PFSK-1 (cell line): Measurements from ENCODE around the gene KAZN.

Experiments
- FOXP2 ChIP-seq: optimal IDR thresholded peaks from 2 replicates; pipeline ENCODE3; 2011; ENCODE audit warnings: borderline replicate concordance, control low read depth, inconsistent platforms; ENCODE audit not compliant: insufficient read depth; ENCODE audit errors: extremely low read length, extremely low read depth
- POLR2AphosphoS5 ChIP-seq: IDR thresholded peaks from 2 replicates; pipeline ENCODE4 v1.6.1; 2012; ENCODE audit warnings: low read depth, mild to moderate bottlenecking, control low read depth, low read length, moderate library complexity
- REST ChIP-seq, 2 experiments: IDR thresholded peaks; 2 replicates each; pipeline versions ENCODE4 v1.6.1 to v1.8.0; 2011 to 2012; ENCODE audit warnings: low read depth in 2 of 2, low read length in 2 of 2, control low read depth in 1 of 2, inconsistent platforms in 1 of 2, mild to moderate bottlenecking in 1 of 2, moderate library complexity in 1 of 2; ENCODE audit not compliant: insufficient read depth in 1 of 2
- TAF1 ChIP-seq: IDR thresholded peaks from 2 replicates; pipeline ENCODE4 v1.6.1; 2012; ENCODE audit warnings: low read length, control low read depth, borderline replicate concordance; ENCODE audit not compliant: insufficient read depth

DNA sequence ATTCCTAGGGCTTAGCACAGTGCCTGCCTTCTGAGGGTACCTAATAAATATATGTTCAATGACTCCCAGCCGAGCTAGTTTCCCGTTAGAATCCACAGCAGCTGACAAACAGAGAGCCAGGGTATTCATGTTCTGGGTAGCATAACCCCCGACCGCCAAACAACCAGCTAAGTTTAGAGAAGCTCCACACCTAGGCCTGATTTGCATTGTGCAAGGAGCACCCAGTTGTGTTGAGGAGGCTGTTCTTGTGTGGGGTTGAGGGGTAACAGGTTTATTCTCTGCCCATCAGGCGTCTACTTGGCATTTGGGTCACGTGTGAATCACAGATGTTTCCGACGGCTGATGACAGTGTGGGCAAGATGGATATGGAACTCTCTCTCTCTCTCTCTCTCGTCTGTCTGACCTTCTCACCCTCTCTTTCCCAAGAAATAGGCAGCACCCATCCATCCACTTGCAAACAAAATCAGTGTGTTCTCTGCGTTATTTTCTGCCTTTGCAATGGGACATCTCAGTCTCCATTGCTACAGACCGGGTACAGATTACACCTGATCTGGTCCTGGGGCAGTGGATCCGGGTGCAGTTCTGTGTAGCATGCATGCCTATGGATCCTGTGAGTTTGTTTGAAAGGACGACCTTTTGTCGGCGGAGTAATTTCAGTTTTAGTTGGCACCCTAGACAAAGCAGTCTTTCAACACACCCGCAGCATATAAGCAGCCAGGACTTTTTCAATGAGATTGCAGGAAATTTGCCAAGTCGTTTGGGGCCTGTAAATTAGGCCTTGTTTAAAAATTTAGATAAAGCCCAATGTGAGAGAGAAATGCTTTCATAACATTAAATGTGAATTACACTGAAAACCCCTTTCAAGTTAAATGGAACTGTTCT lies 29.4 kb downstream of the KAZN start:
- no peak for TF ChIP-seq TAF1
- no peak for TF ChIP-seq POLR2AphosphoS5
- TF ChIP-seq FOXP2, result no peak
- TF ChIP-seq REST (IDR thresholded peaks at IDR 0.05; ENCODE audit: insufficient read depth in 1 of 2, low read depth in 2 of 2, low read length in 2 of 2), result no peak
